Activated naive CD8-positive, alpha-beta T cell treated with anti-CD3 and anti-CD28 coated beads for 36 hours (primary cell): ENCODE data around the gene TPD52L1. TPM values are rescaled to one million over a fixed set of nuclear protein-coding genes. Genes with fewer than 3 reads are reported as not detected.

Experiments used
- DNase-seq: peaks from one replicate; pipeline ENCODE4 v3.0.0; 2021
- H3K27ac Mint-ChIP-seq: one replicate; pipeline ENCODE4 v1.8.0; 2022; ENCODE audit warnings: mild to moderate bottlenecking, moderate library complexity, mixed read lengths
- H3K27me3 Mint-ChIP-seq: one replicate; pipeline ENCODE4 v1.8.0; 2022; ENCODE audit warnings: mild to moderate bottlenecking, mixed read lengths
- H3K36me3 Mint-ChIP-seq: one replicate; pipeline ENCODE4 v1.8.0; 2021; ENCODE audit warnings: mild to moderate bottlenecking, mixed read lengths
- H3K4me1 Mint-ChIP-seq: one replicate; pipeline ENCODE4 v1.8.0; 2021; ENCODE audit warnings: mixed read lengths
- H3K4me3 Mint-ChIP-seq: one replicate; pipeline ENCODE4 v1.8.0; 2022; ENCODE audit warnings: mild to moderate bottlenecking, moderate library complexity, mixed read lengths
- H3K9me3 Mint-ChIP-seq: one replicate; pipeline ENCODE4 v1.8.0; 2022; ENCODE audit warnings: mixed read lengths
- total RNA-seq, 2 experiments: library from RNA; stranded (reverse); gene quantifications; one replicate each; pipeline ENCODE4 v1.2.3, GENCODE V29; 2021

Gene TPD52L1
- total RNA-seq, 2 experiments from 2014 or later: 0.40 to 0.87 TPM

GRCh38 chr6:125201961-125202729, 48.6 kb downstream of the TPD52L1 start:
- Mint-ChIP-seq H3K4me3 (no peak overlapping the region), H3K27me3 (peaks cover 22% of the 10 kb centered on the region), H3K9me3 (no peaks in the 10 kb centered on the region), H3K36me3 (no peaks in the 10 kb centered on the region), H3K27ac (no peak overlapping the region), H3K4me1 (no peaks in the 10 kb centered on the region)
- DNase-seq: no peak

DNA sequence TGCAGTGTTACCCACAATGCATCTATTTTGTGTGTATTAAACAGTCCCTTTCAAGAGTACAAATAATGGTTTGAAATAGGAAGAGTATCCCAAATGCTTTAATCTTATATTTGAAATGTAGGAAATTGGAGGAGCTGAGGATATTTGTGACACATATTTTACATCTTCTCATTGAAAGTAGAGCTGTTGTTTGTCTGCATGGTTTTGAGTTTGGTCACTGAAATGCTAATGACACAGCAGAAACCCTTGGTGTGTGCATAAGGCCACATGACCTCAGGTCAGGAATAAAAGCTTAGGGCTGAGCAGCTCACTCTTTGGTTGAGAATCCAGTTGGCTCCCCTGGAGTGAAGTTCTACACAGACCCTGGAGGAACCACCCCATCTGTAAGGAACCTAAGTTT, 49.8 kb downstream of the TPD52L1 start:
- H3K27me3 Mint-ChIP-seq: peaks cover 15% of the 10 kb centered on the region
- no peaks in the 10 kb centered on the region for H3K4me1 Mint-ChIP-seq
- H3K36me3 Mint-ChIP-seq: no peaks in the 10 kb centered on the region
- H3K27ac Mint-ChIP-seq: no peak overlapping the region
- no peak overlapping the region for H3K4me3 Mint-ChIP-seq
- no peak for DNase-seq
- H3K9me3 Mint-ChIP-seq: no peaks in the 10 kb centered on the region

DNA sequence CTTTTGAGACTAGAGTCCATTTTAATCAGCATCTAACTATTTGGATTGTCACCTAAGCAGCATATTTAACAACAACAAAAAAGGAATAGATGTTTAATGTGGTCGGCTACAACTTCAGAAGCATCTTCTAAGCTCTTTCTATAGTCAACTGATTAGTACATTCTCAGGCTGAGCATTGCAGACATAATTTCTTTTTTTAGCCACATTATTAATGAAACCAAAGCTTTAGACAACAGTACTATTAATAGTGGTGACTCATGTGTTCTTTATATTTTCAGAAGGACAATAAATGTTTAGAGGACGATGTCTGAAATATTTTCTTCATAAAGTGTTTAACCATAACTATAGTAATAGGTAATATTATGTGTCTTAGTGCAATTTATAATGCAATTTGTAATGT, 52.4 kb downstream of the TPD52L1 start:
- no peak overlapping the region for H3K4me3 Mint-ChIP-seq
- no peak overlapping the region for H3K27ac Mint-ChIP-seq
- H3K4me1 Mint-ChIP-seq: no peaks in the 10 kb centered on the region
- H3K9me3 Mint-ChIP-seq: no peaks in the 10 kb centered on the region
- peaks cover 12% of the 10 kb centered on the region for H3K27me3 Mint-ChIP-seq
- H3K36me3 Mint-ChIP-seq: no peaks in the 10 kb centered on the region
- no peak for DNase-seq

DNA sequence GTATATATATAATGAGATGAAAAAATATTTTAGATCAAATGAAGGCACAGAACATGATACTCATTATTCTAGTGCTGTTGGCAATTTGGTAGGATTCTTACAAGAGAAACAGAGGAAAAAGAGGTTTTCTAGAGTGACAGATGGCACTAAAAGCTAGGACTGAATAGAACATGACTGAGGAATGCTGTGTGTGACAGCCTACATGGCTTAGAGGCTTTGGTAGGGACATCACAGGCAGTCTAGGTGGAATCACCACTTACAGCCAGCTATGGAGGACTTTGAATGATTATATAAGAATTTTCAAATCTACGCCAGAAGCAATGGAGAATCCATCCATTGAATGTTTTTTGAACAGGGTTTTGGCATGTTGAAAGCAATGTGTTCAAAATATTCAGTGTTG, 52.8 kb downstream of the TPD52L1 start:
- Mint-ChIP-seq H3K36me3 (no peaks in the 10 kb centered on the region), H3K27me3 (peaks cover 12% of the 10 kb centered on the region), H3K4me3 (no peak overlapping the region), H3K9me3 (no peaks in the 10 kb centered on the region), H3K27ac (no peak overlapping the region), H3K4me1 (no peaks in the 10 kb centered on the region)
- no peak for DNase-seq

DNA sequence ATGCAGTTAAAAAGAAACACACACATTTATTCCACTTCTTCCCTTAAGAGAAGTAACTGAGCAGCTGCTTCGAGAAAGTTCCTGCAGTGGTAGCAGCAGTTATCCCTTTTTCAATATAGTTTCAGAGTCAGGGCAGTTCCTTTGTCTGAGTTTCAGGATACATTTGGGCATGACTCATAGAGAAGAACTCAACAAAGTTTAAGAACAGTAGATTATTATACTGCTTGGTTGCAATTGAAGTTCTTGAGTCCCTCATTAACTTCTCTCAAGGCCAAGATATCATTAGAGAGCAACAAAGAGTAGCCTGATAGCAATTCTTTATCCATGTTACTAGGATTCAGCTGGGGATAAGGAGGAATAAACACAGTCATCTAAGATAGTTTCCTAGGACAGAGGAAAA, 54.4 kb downstream of the TPD52L1 start:
- no peak for DNase-seq
- H3K27me3 Mint-ChIP-seq: peaks cover 12% of the 10 kb centered on the region
- no peak overlapping the region for H3K4me3 Mint-ChIP-seq
- H3K36me3 Mint-ChIP-seq: no peaks in the 10 kb centered on the region
- H3K4me1 Mint-ChIP-seq: no peaks in the 10 kb centered on the region
- H3K27ac Mint-ChIP-seq: no peak overlapping the region
- no peaks in the 10 kb centered on the region for H3K9me3 Mint-ChIP-seq

- Mint-ChIP-seq H3K9me3 (no peaks in the 10 kb centered on the region), H3K4me3 (no peak overlapping the region), H3K27ac (no peak overlapping the region), H3K27me3 (peaks cover 13% of the 10 kb centered on the region), H3K4me1 (no peaks in the 10 kb centered on the region), H3K36me3 (no peaks in the 10 kb centered on the region)
- no peak for DNase-seq
Observed at GRCh38 chr6:125208625-125209249, 55.2 kb downstream of the TPD52L1 start.

GRCh38 chr6:125210667-125211066, 57.1 kb downstream of the TPD52L1 start:
- no peak for DNase-seq
- no peaks in the 10 kb centered on the region for H3K9me3 Mint-ChIP-seq
- no peaks in the 10 kb centered on the region for H3K4me1 Mint-ChIP-seq
- no peak overlapping the region for H3K27ac Mint-ChIP-seq
- H3K4me3 Mint-ChIP-seq: no peak overlapping the region
- peaks cover 15% of the 10 kb centered on the region for H3K27me3 Mint-ChIP-seq
- H3K36me3 Mint-ChIP-seq: no peaks in the 10 kb centered on the region

DNA sequence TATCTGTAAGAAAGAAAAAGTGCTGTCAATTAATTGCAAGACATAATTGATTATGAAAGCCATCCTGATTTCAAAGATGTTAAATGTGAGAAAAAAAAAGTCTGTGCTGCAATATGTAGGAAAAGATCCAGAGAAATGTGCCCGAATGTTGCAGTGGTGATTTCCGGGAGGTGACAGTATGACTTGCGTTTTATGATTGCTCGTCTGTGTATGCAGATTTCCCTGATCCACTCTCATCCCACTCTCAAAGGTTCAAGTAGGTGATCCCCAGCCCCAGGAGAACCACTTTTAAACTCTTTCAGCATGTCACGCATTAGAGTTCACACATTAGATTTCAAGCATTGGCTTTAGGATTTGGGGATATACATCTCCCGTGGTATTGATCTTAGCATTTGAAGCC, 57.8 kb downstream of the TPD52L1 start:
- Mint-ChIP-seq H3K4me1 (no peaks in the 10 kb centered on the region), H3K4me3 (no peak overlapping the region), H3K36me3 (no peaks in the 10 kb centered on the region), H3K27ac (no peak overlapping the region), H3K27me3 (peaks cover 14% of the 10 kb centered on the region), H3K9me3 (no peaks in the 10 kb centered on the region)
- no peak for DNase-seq

DNA sequence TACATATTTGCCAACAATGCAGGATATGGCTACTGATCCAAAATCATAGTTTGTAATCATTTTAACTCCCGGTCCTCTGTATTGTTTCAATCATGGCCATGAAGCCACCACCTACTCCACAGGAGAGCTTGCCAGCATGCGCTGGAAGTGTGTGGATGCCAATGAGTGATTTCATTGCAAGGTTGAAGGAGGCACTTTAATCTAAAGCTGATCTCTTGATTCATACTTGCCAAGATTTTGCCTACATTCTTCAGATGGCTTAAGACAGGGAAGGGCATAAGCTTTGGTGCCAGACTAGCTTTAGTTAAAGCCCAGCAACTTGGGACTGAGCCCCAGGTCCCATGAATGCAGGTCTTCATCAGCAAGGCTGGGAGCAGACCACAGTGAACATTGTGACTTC, 58.8 kb downstream of the TPD52L1 start:
- no peak overlapping the region for H3K27ac Mint-ChIP-seq
- H3K36me3 Mint-ChIP-seq: no peaks in the 10 kb centered on the region
- H3K4me3 Mint-ChIP-seq: no peak overlapping the region
- H3K27me3 Mint-ChIP-seq: peaks cover 7% of the 10 kb centered on the region
- H3K4me1 Mint-ChIP-seq: no peaks in the 10 kb centered on the region
- no peaks in the 10 kb centered on the region for H3K9me3 Mint-ChIP-seq
- no peak for DNase-seq

GRCh38 chr6:125213939-125214338, 60.4 kb downstream of the TPD52L1 start:
- Mint-ChIP-seq H3K9me3 (no peaks in the 10 kb centered on the region), H3K4me3 (no peak overlapping the region), H3K27ac (no peak overlapping the region), H3K27me3 (peaks cover 12% of the 10 kb centered on the region), H3K36me3 (no peaks in the 10 kb centered on the region), H3K4me1 (no peaks in the 10 kb centered on the region)
- no peak for DNase-seq

DNA sequence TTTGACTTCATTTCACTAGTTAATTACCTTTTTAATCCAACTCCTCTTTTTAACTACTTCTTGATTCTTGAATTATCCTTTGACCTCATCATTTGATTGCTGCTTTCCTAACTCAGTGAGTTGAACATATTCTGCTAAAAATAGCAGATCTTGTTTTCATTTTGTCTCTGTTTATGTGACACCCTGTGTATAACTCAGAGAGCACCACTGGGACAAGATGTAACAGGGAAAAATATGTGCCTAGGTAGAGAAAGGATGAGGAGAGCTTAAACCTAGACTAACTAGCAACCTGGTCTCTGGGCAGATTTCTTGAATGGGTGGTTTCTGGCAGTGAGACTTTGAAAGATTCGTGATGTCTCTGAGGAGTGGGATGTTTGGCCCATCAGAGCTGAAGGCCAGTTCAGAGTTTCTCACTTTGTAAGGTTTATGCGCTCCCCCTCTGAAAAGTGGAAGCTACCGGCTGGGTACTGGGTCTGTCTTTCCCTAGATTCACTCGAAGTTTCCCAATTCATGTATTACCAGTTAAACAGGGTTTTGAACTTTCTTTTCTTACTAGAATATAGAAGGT, 61.8 kb downstream of the TPD52L1 start:
- no peak for DNase-seq
- Mint-ChIP-seq H3K36me3 (no peaks in the 10 kb centered on the region), H3K4me3 (no peak overlapping the region), H3K27me3 (peaks cover 13% of the 10 kb centered on the region), H3K27ac (no peak overlapping the region), H3K9me3 (no peaks in the 10 kb centered on the region), H3K4me1 (no peaks in the 10 kb centered on the region)

DNA sequence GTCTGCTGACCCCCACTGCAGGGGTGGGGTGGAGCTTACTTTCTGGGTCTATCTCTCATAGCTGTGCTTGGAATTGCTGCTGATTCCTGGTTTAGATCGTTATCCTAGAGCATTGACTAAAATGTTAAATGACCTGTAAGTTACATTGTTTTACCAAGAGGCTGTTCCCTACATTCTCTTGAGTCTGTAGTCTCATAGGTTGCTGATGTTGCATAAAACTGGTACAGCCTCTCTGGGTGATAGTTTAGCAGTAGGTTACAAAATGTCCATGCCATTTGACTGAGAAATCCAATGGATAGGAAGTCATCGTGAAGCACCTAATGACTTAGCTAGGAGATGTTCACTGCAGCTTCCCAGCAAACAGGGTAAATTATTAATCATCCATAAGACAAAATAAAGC, 62.4 kb downstream of the TPD52L1 start:
- Mint-ChIP-seq H3K27ac (no peak overlapping the region), H3K4me1 (no peaks in the 10 kb centered on the region), H3K36me3 (no peaks in the 10 kb centered on the region), H3K27me3 (peaks cover 13% of the 10 kb centered on the region), H3K4me3 (no peak overlapping the region), H3K9me3 (no peaks in the 10 kb centered on the region)
- DNase-seq: no peak

DNA sequence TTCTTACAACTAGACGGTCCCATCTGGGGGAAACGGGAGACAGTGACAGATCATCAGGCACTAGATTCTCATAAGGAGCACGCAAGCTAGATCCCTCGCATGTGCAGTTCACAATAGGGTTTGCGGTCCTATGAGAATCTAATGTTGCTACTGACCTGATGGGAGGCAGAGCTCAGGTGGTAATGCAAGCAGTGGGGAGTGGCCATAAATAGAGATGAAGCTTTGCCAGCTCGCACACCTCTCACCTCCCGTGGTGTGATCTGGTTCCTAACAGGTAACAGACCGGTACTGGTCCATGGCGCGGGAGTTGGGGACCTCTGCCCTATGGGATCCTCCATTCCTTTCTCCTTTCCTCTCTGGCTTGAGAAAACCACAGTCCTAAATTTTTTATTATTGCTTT, 63.8 kb downstream of the TPD52L1 start:
- no peaks in the 10 kb centered on the region for H3K36me3 Mint-ChIP-seq
- no peak overlapping the region for H3K27ac Mint-ChIP-seq
- no peak overlapping the region for H3K4me3 Mint-ChIP-seq
- H3K9me3 Mint-ChIP-seq: no peaks in the 10 kb centered on the region
- no peak for DNase-seq
- H3K27me3 Mint-ChIP-seq: peaks cover 13% of the 10 kb centered on the region
- no peaks in the 10 kb centered on the region for H3K4me1 Mint-ChIP-seq

DNA sequence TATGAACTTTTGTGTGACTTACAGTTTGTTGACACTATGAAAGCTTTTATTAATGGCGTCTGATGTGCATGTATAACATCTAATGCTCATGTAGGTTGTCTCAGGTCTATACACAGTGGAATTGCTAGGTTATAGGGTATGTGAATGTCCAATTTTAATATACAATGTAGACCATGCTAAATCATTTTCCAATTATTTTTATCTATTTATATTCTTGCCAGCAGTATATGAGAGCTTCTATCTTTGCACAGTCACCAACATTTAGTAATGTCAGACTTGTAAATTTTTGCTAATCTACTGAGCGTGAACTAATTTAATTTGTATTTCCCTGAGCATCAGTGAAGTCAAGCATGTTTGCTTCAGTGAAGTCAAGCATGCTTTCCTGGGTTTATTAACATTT, 64.4 kb downstream of the TPD52L1 start:
- no peaks in the 10 kb centered on the region for H3K4me1 Mint-ChIP-seq
- no peak overlapping the region for H3K27ac Mint-ChIP-seq
- no peaks in the 10 kb centered on the region for H3K36me3 Mint-ChIP-seq
- no peak overlapping the region for H3K4me3 Mint-ChIP-seq
- H3K27me3 Mint-ChIP-seq: peaks cover 13% of the 10 kb centered on the region
- no peak for DNase-seq
- H3K9me3 Mint-ChIP-seq: no peaks in the 10 kb centered on the region

DNA sequence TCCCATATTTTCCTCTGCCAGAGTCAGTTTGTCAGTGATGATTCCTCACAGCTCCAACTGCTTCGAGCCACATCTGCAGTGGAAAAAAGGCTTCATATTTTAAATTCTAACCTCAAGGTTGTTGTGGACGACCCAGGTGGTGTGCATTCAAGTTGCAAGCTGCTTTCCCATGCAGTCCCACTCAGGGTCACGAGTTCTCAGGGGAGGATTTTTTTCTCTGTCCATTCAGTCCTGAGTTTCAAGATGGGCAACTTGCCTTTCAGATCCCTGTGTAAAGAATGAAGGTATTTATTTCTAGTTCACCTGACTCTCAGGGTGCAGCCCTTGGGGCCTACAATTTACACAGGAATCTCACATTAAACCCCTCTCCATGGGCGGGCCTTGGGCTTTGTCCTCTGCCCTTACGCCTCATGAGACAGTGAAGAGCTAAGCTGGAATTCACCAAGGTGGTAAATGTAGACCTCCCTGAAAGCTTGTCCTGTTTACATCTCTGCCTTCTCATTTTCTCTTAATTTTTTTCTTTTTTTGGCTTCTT, 65.9 kb downstream of the TPD52L1 start:
- H3K9me3 Mint-ChIP-seq: no peaks in the 10 kb centered on the region
- H3K4me3 Mint-ChIP-seq: no peak overlapping the region
- H3K36me3 Mint-ChIP-seq: no peaks in the 10 kb centered on the region
- no peak overlapping the region for H3K27ac Mint-ChIP-seq
- peaks cover 6% of the 10 kb centered on the region for H3K27me3 Mint-ChIP-seq
- no peaks in the 10 kb centered on the region for H3K4me1 Mint-ChIP-seq
- DNase-seq: no peak

DNA sequence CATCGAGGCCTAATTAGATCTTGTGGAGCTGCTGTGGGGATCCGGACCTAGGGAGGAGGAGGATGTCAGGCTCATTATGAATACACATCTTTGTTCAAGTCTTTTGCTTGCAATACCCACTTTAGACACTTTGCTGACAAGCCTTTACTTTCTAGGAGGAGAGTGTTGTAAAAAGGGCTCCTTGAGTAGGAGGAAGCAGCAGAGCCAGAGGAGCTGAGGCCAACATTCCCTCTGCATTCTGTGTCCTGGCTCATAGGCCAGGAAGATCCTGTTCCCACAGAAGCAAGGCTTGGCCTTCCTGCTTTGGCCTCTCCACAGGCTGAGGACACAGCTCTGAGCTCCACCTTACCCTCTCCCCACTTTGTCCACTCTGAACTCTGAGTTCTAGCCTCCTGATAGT, 67.1 kb downstream of the TPD52L1 start:
- no peak overlapping the region for H3K4me3 Mint-ChIP-seq
- H3K27me3 Mint-ChIP-seq: peaks cover 6% of the 10 kb centered on the region
- no peaks in the 10 kb centered on the region for H3K9me3 Mint-ChIP-seq
- H3K4me1 Mint-ChIP-seq: no peaks in the 10 kb centered on the region
- DNase-seq: no peak
- no peaks in the 10 kb centered on the region for H3K36me3 Mint-ChIP-seq
- H3K27ac Mint-ChIP-seq: no peak overlapping the region
